Stimulated activated CD8-positive, alpha-beta memory T cell treated with anti-CD3 and anti-CD28 coated beads, Interleukin-15, amount 100 ng/mL, for 48 hours (primary cell): ENCODE measurements around the gene CHI3L1.

Experiments
- DNase-seq, 2 donors: peaks; one replicate each; pipeline ENCODE4 v3.0.0-alpha.2; 2020; ENCODE audit warnings: low read depth in 2 of 2

The CHI3L1 gene

GRCh38 chr1:203206129-203206687 is 19.7 kb upstream of the CHI3L1 start:
- no peak for DNase-seq

DNA sequence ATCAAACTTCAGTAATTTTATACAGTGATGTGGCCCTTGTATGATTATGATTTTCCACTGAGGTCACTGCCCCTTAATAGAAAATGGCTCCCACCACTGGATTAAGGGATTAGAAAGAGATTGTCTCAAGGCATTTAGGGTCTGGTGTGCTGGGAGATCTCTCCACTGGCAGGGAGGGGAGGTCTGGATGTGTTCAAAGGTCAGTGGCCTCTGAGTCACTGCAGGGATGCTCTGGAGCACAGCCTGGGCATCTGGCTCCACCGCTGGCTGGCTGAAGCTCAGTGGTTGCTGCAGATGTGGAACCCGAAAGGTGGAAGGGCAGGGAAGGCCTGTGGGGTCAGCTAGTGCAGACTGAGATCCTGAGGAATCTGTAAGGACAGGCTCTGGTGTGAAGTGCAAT is 18.3 kb upstream of the CHI3L1 start:
- no peak for DNase-seq

- no peak for DNase-seq
Measured at GRCh38 chr1:203202431-203203245, 16.1 kb upstream of the CHI3L1 start.

- no peak for DNase-seq
Measured at GRCh38 chr1:203201516-203202205, 15.2 kb upstream of the CHI3L1 start.

DNA sequence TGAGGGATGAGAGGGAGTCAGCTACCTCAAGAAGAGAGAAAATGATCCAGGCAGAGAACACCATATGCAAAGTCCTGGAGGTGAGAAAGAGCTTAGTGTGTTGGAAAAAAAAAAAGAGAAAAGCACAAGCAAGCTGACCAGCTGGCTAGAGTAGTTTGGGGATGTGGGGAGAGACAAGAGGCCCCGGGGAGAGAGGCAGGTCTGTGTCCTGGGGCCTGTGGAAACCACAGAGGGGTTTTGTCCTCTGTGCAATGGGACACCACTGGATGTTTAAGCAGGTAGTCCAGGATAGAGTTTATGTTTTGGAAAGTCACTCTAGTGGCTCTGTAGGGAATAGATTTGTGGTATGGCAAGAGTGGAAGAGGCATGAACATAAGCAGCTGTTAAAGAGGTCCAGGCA is 14.4 kb upstream of the CHI3L1 start:
- no peak for DNase-seq

GRCh38 chr1:203199816-203200571 is 13.5 kb upstream of the CHI3L1 start:
- no peak for DNase-seq

DNA sequence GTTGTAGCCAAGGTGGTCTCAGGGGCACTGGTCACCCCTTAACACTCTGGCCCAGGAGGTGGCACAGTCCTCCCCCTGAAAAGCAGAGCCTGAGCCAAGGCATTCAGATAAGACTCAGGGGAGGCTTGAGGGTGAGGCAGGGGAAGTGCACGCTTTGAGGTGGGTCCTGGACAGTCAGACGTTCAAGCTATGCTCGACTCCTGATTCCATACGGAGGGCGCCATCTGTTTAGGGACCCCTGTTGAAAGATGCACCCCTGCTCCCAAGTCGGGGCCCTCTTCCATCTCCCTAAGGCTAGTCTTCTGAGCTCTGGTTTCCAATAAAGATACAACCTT is 12.9 kb upstream of the CHI3L1 start:
- no peak for DNase-seq

DNA sequence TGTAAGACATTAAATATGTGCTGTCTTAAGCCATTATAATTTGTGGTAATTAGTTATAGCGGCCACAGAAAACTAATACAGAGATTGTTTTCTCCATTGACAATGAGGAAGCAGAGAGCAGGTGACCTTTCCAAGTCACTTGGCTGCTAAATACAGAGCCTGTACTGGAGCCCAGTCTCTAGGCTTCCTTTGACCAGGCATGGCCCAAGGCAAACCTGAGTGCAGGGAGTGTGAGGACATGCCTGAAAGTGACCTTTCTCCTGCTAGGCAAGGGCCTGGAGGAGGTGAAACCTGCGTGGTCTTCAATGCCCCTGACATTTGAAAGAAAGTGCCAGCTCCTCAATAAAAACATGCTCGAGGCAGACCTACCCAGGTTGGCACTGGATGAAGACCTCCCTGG is 12.5 kb upstream of the CHI3L1 start:
- DNase-seq = no peak

- no peak for DNase-seq
Measured at GRCh38 chr1:203197625-203198024, 11.1 kb upstream of the CHI3L1 start.

DNA sequence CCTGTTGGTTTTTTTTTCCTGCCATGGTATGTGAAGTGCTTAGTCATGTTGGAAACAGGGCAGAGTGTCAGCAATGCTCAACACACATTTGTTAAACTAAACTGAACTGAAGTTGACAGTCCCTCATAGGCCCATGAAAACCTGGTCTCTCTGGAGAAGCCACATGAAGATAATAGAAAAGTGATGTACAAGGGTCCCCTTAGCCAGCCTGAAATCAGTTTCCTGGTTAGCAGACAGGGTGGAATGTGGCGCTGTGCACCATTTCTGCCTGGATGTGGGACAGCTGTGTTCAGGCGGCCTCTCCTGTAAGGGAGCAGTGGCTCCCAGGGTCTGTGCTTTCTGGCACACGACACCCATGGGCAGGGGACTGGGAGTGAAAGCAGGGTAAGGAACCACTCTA is 9.9 kb upstream of the CHI3L1 start:
- DNase-seq = no peak

DNA sequence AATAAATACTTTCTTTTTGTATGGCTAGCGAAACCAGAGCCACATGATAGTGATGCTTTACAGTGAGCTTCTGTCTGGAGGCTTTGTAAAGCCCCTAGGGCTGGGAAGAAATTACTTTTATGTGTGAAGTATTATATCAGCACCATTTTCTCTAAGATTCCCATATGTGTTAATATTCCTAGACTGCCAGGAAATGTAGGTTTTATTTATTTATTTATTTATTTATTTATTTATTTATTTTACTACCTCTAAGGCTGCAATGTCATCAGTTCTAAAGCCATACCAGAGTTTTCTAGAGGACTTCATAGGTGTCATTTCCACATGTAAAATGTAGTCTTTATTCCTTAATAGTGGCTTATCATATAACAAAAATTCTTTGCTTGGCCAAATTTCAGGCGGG is 4.4 kb upstream of the CHI3L1 start:
- no peak for DNase-seq

GRCh38 chr1:203189951-203190352 is 3.4 kb upstream of the CHI3L1 start:
- DNase-seq = no peak

- DNase-seq = no peak
Measured at GRCh38 chr1:203188686-203189232, 2.3 kb upstream of the CHI3L1 start.

- no peak for DNase-seq
Measured at GRCh38 chr1:203187689-203188264, 1.3 kb upstream of the CHI3L1 start.

GRCh38 chr1:203187304-203187685 is 791 bp upstream of the CHI3L1 start:
- no peak for DNase-seq

GRCh38 chr1:203186091-203186445 is 436 bp downstream of the CHI3L1 start:
- DNase-seq = no peak

DNA sequence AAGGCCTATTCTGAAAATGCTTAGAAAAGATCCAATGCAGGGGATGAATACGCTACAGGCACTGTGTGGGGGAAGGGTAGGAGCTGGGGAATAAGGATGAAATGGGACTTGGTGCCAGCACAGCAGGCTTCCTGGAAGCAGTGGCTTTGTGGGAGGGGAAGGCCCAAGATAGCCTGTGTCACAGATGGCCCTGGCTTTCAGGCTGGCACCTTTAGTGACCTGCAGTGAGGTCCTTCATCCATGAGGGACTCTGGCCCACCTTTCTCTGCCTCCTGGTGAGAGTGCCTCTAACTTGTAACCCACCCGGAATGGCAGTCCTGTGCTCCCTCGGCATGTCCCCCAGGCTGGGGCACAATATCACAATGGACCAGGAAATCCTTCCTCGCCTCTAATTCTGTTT is 919 bp downstream of the CHI3L1 start:
- DNase-seq = no peak

GRCh38 chr1:203185061-203185461 is 1.4 kb downstream of the CHI3L1 start:
- no peak for DNase-seq

DNA sequence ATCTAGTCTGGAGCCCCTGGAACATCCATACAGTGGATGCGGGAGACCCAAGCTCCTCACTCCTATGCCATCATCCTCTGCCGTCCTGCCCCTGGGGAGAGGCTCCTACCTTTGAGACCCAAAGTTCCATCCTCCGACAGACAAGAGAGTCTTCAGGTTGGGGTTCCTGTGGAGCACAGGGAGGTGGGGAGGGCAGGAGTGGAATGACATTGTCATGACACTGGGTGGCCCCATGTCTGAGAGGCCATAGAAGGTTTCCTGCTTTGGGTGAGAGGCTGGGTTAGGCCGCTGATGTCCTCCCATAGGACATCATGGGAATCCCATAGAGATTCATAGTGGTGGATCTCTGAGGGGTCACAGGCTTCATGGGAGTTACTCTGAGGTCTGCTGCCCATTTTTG is 2.0 kb downstream of the CHI3L1 start:
- DNase-seq = no peak

DNA sequence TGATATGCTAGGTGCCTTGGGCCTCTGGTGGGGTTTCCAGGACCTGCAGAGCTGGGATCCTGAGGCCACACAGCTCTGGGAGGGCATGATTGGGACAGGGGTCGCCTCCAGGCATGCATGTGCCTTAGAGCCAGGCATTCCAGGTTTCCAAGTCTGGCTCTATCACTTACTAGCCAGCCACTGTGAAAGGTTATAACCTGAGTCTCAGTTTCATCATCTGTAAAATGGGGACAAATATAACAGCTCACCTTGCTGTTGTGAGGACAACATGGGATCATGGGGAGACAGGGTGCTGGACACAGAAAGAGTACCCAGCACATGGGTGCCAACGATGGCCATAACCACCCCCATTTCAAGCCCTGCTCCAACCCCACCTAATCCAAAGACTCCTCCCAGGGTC is 2.7 kb downstream of the CHI3L1 start:
- no peak for DNase-seq

- no peak for DNase-seq
Measured at GRCh38 chr1:203182387-203182953, 4.0 kb downstream of the CHI3L1 start.
